ENCODE data around the gene TMEM178B.

The TMEM178B gene

DNA sequence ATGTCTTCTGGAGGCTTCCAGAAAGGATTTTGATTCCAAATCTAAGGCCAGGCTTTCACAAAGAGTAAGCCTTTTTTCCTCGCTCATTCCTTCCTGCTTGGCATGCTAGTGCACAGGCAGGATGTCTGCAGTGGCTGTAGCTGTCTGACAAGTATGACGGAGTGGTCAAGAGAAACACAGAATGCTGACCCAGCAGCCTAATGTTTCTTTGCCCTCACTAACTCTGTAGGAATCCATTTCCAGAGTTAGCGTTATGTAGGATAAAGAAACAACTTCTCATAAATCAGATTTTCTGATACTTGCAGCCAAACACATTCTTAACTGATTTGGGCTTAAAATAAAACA, 286.5 kb downstream of the TMEM178B start (continued):
- TF ChIP-seq, protein P1, sequence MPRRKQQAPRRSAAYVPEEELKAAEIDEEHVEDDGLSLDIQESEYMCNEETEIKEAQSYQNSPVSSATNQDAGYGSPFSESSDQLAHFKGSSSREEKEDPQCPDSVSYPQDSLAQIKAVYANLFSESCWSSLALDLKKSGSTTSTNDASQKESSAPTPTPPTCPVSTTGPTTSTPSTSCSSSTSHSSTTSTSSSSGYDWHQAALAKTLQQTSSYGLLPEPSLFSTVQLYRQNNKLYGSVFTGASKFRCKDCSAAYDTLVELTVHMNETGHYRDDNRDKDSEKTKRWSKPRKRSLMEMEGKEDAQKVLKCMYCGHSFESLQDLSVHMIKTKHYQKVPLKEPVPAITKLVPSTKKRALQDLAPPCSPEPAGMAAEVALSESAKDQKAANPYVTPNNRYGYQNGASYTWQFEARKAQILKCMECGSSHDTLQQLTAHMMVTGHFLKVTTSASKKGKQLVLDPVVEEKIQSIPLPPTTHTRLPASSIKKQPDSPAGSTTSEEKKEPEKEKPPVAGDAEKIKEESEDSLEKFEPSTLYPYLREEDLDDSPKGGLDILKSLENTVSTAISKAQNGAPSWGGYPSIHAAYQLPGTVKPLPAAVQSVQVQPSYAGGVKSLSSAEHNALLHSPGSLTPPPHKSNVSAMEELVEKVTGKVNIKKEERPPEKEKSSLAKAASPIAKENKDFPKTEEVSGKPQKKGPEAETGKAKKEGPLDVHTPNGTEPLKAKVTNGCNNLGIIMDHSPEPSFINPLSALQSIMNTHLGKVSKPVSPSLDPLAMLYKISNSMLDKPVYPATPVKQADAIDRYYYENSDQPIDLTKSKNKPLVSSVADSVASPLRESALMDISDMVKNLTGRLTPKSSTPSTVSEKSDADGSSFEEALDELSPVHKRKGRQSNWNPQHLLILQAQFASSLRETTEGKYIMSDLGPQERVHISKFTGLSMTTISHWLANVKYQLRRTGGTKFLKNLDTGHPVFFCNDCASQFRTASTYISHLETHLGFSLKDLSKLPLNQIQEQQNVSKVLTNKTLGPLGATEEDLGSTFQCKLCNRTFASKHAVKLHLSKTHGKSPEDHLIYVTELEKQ (tag by site-specific recombination; IDR thresholded peaks at IDR 0.05; ENCODE audit: borderline replicate concordance), result no peak
- TF ChIP-seq ZNF837 (tag by site-specific recombination; IDR thresholded peaks at IDR 0.05), result no peak
- TF ChIP-seq ZBTB7A (tag by site-specific recombination; IDR thresholded peaks at IDR 0.05; ENCODE audit: low read depth), result no peak
- no peak for TF ChIP-seq ZFHX2 (tag by site-specific recombination; conservative IDR thresholded peaks at IDR 0.05)

DNA sequence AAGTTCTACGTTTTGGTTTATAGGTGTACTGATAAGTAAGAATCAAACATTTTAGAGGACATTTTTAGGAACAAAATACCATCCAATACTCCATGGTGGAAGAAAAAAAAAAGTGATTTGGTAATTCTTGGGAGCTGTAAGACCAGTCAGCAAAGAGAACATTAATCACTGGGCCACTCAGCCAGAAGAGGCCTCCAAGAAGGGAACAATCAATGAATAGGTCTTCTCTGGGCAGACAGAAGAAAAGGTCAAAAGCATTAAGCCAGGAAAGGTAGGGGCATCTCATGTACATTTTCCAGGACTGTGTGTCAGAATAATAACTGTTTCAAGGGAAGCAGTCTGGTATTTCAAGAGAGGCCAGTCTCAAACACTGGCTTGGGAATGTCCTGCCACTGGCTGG, 286.9 kb downstream of the TMEM178B start:
- ChIA-PET POLR2A (no interaction called here), CTCF (no interaction called here)
- Histone ChIP-seq H3K4me3 (ENCODE audit: low read depth, low read length) (no peak overlapping the region), H3K36me3 (ENCODE audit: control insufficient read depth in 2 of 2, insufficient read depth in 1 of 2, low read length in 2 of 2) (no peaks in the 10 kb centered on the region), H3K9me3 (ENCODE audit: control insufficient read depth, insufficient read depth, low read depth, low read length) (no peaks in the 10 kb centered on the region), H3K27ac (ENCODE audit: extremely low read depth, low read depth, low read length) (no peak overlapping the region), H3K4me1 (ENCODE audit: control insufficient read depth, insufficient read depth, low read length) (no peaks in the 10 kb centered on the region)
- TF ChIP-seq, protein P2, sequence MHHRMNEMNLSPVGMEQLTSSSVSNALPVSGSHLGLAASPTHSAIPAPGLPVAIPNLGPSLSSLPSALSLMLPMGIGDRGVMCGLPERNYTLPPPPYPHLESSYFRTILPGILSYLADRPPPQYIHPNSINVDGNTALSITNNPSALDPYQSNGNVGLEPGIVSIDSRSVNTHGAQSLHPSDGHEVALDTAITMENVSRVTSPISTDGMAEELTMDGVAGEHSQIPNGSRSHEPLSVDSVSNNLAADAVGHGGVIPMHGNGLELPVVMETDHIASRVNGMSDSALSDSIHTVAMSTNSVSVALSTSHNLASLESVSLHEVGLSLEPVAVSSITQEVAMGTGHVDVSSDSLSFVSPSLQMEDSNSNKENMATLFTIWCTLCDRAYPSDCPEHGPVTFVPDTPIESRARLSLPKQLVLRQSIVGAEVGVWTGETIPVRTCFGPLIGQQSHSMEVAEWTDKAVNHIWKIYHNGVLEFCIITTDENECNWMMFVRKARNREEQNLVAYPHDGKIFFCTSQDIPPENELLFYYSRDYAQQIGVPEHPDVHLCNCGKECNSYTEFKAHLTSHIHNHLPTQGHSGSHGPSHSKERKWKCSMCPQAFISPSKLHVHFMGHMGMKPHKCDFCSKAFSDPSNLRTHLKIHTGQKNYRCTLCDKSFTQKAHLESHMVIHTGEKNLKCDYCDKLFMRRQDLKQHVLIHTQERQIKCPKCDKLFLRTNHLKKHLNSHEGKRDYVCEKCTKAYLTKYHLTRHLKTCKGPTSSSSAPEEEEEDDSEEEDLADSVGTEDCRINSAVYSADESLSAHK (tag by site-specific recombination; IDR thresholded peaks at IDR 0.05), result 0 out of 2 replicates have a peak, but pooled peaks have one; percentile 11
- no peak for TF ChIP-seq ZNF292 (tag by site-specific recombination; IDR thresholded peaks at IDR 0.05; ENCODE audit: borderline replicate concordance, low read depth)

DNA sequence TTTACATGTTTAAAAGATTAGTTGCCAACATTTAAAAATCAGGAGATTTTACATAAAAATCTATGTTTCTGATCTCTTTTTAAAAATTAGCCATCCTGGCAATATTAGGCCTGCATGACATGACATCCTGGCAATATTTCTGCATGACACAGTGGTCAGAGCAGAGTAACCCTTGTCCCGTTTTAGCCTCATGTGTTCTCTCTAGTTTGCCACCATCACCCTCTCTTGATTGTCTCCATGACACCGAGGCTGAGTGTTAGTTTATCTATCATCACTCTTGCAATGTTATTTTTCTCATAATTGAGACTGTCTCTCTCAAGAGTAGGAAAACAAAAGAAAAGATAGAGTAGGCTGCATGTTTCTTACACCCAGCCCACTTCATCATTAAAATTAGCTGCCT, 287.6 kb downstream of the TMEM178B start:
- CTCF ChIA-PET, result interaction anchor here (0.7 kb wide), 1 partner anchor 313 kb away, joined by 3 read pairs; no protein-coding TSS in a partner anchor
- no peak for TF ChIP-seq ZNF530 (tag by site-specific recombination; IDR thresholded peaks at IDR 0.05; ENCODE audit: low read depth)
- TF ChIP-seq OSR2 (tag by site-specific recombination; IDR thresholded peaks at IDR 0.05), result no peak
- TF ChIP-seq, protein P3, sequence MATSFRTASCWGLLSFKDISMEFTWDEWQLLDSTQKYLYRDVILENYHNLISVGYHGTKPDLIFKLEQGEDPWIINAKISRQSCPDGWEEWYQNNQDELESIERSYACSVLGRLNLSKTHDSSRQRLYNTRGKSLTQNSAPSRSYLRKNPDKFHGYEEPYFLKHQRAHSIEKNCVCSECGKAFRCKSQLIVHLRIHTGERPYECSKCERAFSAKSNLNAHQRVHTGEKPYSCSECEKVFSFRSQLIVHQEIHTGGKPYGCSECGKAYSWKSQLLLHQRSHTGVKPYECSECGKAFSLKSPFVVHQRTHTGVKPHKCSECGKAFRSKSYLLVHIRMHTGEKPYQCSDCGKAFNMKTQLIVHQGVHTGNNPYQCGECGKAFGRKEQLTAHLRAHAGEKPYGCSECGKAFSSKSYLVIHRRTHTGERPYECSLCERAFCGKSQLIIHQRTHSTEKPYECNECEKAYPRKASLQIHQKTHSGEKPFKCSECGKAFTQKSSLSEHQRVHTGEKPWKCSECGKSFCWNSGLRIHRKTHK (tag by site-specific recombination; IDR thresholded peaks at IDR 0.05), result no peak
- TF ChIP-seq ZNF155 (tag by site-specific recombination; IDR thresholded peaks at IDR 0.05), result no peak
- TF ChIP-seq GLIS1 (tag by site-specific recombination; IDR thresholded peaks at IDR 0.05), result no peak
- no peak for TF ChIP-seq ZNF510 (tag by site-specific recombination; IDR thresholded peaks at IDR 0.05; ENCODE audit: insufficient replicate concordance)
- TF ChIP-seq ZNF521 (tag by site-specific recombination; IDR thresholded peaks at IDR 0.05), result no peak
- no peak for TF ChIP-seq ZBTB20 (tag by site-specific recombination; IDR thresholded peaks at IDR 0.05)
- TF ChIP-seq GFI1B (tag by site-specific recombination; IDR thresholded peaks at IDR 0.05), result no peak
- no peak for TF ChIP-seq SP2 (tag by site-specific recombination; IDR thresholded peaks at IDR 0.05)
- TF ChIP-seq, protein P4, sequence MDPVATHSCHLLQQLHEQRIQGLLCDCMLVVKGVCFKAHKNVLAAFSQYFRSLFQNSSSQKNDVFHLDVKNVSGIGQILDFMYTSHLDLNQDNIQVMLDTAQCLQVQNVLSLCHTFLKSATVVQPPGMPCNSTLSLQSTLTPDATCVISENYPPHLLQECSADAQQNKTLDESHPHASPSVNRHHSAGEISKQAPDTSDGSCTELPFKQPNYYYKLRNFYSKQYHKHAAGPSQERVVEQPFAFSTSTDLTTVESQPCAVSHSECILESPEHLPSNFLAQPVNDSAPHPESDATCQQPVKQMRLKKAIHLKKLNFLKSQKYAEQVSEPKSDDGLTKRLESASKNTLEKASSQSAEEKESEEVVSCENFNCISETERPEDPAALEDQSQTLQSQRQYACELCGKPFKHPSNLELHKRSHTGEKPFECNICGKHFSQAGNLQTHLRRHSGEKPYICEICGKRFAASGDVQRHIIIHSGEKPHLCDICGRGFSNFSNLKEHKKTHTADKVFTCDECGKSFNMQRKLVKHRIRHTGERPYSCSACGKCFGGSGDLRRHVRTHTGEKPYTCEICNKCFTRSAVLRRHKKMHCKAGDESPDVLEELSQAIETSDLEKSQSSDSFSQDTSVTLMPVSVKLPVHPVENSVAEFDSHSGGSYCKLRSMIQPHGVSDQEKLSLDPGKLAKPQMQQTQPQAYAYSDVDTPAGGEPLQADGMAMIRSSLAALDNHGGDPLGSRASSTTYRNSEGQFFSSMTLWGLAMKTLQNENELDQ (tag by site-specific recombination; IDR thresholded peaks at IDR 0.05; ENCODE audit: low read depth), result no peak
- no peak for TF ChIP-seq ZNF548 (tag by site-specific recombination; IDR thresholded peaks at IDR 0.05)
- TF ChIP-seq MZF1 (tag by site-specific recombination; IDR thresholded peaks at IDR 0.05; ENCODE audit: borderline replicate concordance), result no peak
- TF ChIP-seq ZEB2 (tag by site-specific recombination; IDR thresholded peaks at IDR 0.05), result no peak
- TF ChIP-seq ZNF707 (tag by site-specific recombination; IDR thresholded peaks at IDR 0.05), result no peak
- Histone ChIP-seq H3K9me3 (ENCODE audit: control insufficient read depth, insufficient read depth, low read depth, low read length) (no peaks in the 10 kb centered on the region), H3K36me3 (ENCODE audit: control insufficient read depth in 2 of 2, insufficient read depth in 1 of 2, low read length in 2 of 2) (no peaks in the 10 kb centered on the region), H3K27ac (ENCODE audit: extremely low read depth, low read depth, low read length) (no peak overlapping the region), H3K4me1 (ENCODE audit: control insufficient read depth, insufficient read depth, low read length) (no peaks in the 10 kb centered on the region), H3K4me3 (ENCODE audit: low read depth, low read length) (no peak overlapping the region)
- POLR2A ChIA-PET, result no interaction called here
